Left ventricle myocardium inferior (tissue), 1 donor: Measurements from ENCODE around the gene SREBF2. TPM values are rescaled to one million over a fixed set of nuclear protein-coding genes. Genes with fewer than 3 reads are reported as not detected.
A peak's percentile ranks its signal among the peaks of the same experiment; 100 is the strongest.
"Not testable (repeated sequence)": the region's sequence is repeated elsewhere in the genome, so short reads cannot be mapped to it uniquely, and the experiment has no call there.

ENCODE experiments used
- DNase-seq: peaks from one replicate; pipeline ENCODE4 v3.0.0-alpha.2; 2020
- H3K27ac ChIP-seq: fragments of 200-600 bp; replicated peaks from 2 replicates; pipeline ENCODE4 v1.8.0; 2021
- H3K27me3 ChIP-seq: fragments of 200-600 bp; 2 replicates; pipeline ENCODE4 v1.8.0; 2021; ENCODE audit warnings: low read depth
- H3K36me3 ChIP-seq: fragments of 200-600 bp; 2 replicates; pipeline ENCODE4 v1.8.0; 2021
- H3K4me1 ChIP-seq: fragments of 200-600 bp; 2 replicates; pipeline ENCODE4 v1.8.0; 2021
- H3K4me3 ChIP-seq: fragments of 200-600 bp; 2 replicates; pipeline ENCODE4 v1.8.0; 2021; ENCODE audit warnings: mild to moderate bottlenecking, moderate library complexity
- H3K9me3 ChIP-seq: fragments of 200-600 bp; replicated peaks from 2 replicates; pipeline ENCODE4 v1.8.0; 2021
- CTCF ChIP-seq: fragments of 200-600 bp; IDR thresholded peaks from 2 replicates; pipeline ENCODE4 v1.8.0; 2021; ENCODE audit warnings: antibody characterized with exemption, mild to moderate bottlenecking, borderline replicate concordance
- intact Hi-C: fragments of 100-400 bp; cut with micrococcal nuclease; formaldehyde crosslinking; loops from one replicate; pipeline ENCODE4 v1.11.0; 2022
- total RNA-seq: library from RNA; stranded (reverse); fragmentation: NEBNext Ultra II Directional; extraction: Animal tissue kit (Norgen Biotek cat#: 25700); gene quantifications from one replicate; pipeline ENCODE4 v1.2.1, GENCODE V29; 2021
- donor health status: DM: no; HTN: yes; CAD: no; lungs with severe emphysema.

Gene SREBF2
- total RNA-seq, 1 donor from 2014 or later, result 74.5 TPM

GRCh38 chr22:41863472-41863871 is 30.6 kb downstream of the SREBF2 start:
- Histone ChIP-seq H3K4me3 (no peak overlapping the region), H3K27me3 (no peaks in the 10 kb centered on the region), H3K27ac (peak overlapping the region; percentile 59), H3K36me3 (peaks cover 21% of the 10 kb centered on the region), H3K4me1 (peaks cover 50% of the 10 kb centered on the region), H3K9me3 (no peaks in the 10 kb centered on the region)
- intact Hi-C loops, result no loop called here
- TF ChIP-seq CTCF, result no peak
- no peak for DNase-seq

- Histone ChIP-seq H3K9me3 (no peaks in the 10 kb centered on the region), H3K27ac (no peak overlapping the region), H3K4me1 (peaks cover 28% of the 10 kb centered on the region), H3K36me3 (peaks cover 69% of the 10 kb centered on the region), H3K27me3 (no peaks in the 10 kb centered on the region), H3K4me3 (no peak overlapping the region)
- TF ChIP-seq CTCF, result no peak
- intact Hi-C loops, result no loop called here
- no peak for DNase-seq
Measured at GRCh38 chr22:41868556-41868955, 35.7 kb downstream of the SREBF2 start.

GRCh38 chr22:41870081-41870480 is 37.2 kb downstream of the SREBF2 start:
- Histone ChIP-seq H3K36me3 (peaks cover 84% of the 10 kb centered on the region), H3K4me1 (peaks cover 33% of the 10 kb centered on the region), H3K27ac (peak overlapping the region; percentile 4)
- DNase-seq, H3K9me3 ChIP-seq, H3K4me3 ChIP-seq, intact Hi-C loops, H3K27me3 ChIP-seq: not testable (repeated sequence)

- Histone ChIP-seq H3K9me3 (no peaks in the 10 kb centered on the region), H3K36me3 (peaks cover 91% of the 10 kb centered on the region), H3K27me3 (no peaks in the 10 kb centered on the region), H3K4me1 (peaks cover 27% of the 10 kb centered on the region), H3K27ac (no peak overlapping the region), H3K4me3 (no peak overlapping the region)
- intact Hi-C loops, result no loop called here
- no peak for TF ChIP-seq CTCF
- DNase-seq, result no peak
Measured at GRCh38 chr22:41870786-41871185, 37.9 kb downstream of the SREBF2 start.

GRCh38 chr22:41873391-41873790 is 40.5 kb downstream of the SREBF2 start:
- no peak for DNase-seq
- Histone ChIP-seq H3K27ac (peak overlapping the region; percentile 76), H3K4me1 (peaks cover 25% of the 10 kb centered on the region), H3K27me3 (no peaks in the 10 kb centered on the region), H3K36me3 (peaks cover 97% of the 10 kb centered on the region), H3K9me3 (no peaks in the 10 kb centered on the region), H3K4me3 (no peak overlapping the region)
- TF ChIP-seq CTCF, result no peak
- intact Hi-C loops, result no loop called here

GRCh38 chr22:41874090-41874489 is 41.2 kb downstream of the SREBF2 start:
- no peak for TF ChIP-seq CTCF
- Histone ChIP-seq H3K36me3 (peaks cover 97% of the 10 kb centered on the region), H3K9me3 (no peaks in the 10 kb centered on the region), H3K4me1 (peaks cover 22% of the 10 kb centered on the region), H3K27ac (peak overlapping the region; percentile 76), H3K4me3 (no peak overlapping the region), H3K27me3 (no peaks in the 10 kb centered on the region)
- DNase-seq, result no peak
- intact Hi-C loops, result no loop called here
